ENCODE results near the gene CXCL16. TPM values are rescaled to one million over a fixed set of nuclear protein-coding genes. Genes with fewer than 3 reads are reported as not detected.

CXCL16 gene
- total and polyA plus RNA-seq, 2 of the 13 experiments (the other 11 are each of a cell fraction or from before 2014, with no cell fraction given): 9.4 to 101 TPM

DNA sequence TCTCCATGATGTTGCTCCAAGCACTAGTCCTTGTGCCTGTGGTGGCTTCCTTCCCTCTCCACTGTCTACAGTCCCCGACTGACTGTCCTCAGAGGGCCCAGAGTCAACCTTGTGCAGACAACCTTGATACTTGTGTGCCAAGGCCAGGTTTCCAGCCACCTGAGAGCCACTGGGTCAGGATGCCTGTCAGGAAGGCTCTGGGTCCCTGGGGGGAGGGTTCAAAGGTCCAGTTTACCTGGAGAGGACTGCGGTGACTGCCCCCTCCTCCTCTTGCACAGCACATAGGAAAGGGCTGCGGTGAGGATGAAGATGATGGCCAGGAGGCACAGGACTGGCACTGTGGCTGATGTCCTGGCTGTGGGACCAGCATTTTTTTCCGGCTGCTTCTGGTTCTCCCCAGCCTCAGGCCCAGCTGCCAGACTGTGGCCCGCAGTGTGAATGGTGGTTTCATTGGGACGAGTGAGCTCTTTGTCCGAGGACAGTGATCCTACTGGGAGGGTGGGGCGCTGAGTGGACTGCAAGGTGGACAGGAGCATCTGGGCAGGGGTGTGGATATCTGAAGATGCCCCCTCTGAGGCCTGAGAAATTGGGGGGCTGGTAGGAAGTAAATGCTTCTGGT lies 4.8 kb downstream of the CXCL16 start (continued):
- TF ChIP-seq MTA1 (CRISPR knock-in tag; IDR thresholded peaks at IDR 0.05; ENCODE audit: borderline replicate concordance): peak; percentile 82; the same call in 1 of the 2 replicates
- TF ChIP-seq ZNF350 (CRISPR knock-in tag; IDR thresholded peaks at IDR 0.05; ENCODE audit: borderline replicate concordance, low read depth): peak; percentile 47; the same call in 1 of the 2 replicates
- TF ChIP-seq TSC22D2 (CRISPR knock-in tag; IDR thresholded peaks at IDR 0.05; ENCODE audit: borderline replicate concordance): no peak
- peak; percentile 73; the same call in 1 of the 2 replicates for TF ChIP-seq MED1 (CRISPR knock-in tag; IDR thresholded peaks at IDR 0.05)
- no peak for TF ChIP-seq AGO2 (optimal IDR thresholded peaks at IDR 0.05; ENCODE audit: low read depth, low read length)
- TF ChIP-seq ATF4 (CRISPR knock-in tag; IDR thresholded peaks at IDR 0.05): no peak
- TF ChIP-seq HNF4G (IDR thresholded peaks at IDR 0.05; ENCODE audit: borderline replicate concordance, low read depth, low read length): peak; percentile 47; the same call in 1 of the 2 replicates
- peak; percentile 80; the same call in 1 of the 2 replicates for TF ChIP-seq HNF4G (CRISPR knock-in tag; IDR thresholded peaks at IDR 0.05; ENCODE audit: borderline replicate concordance, low read depth)
- TF ChIP-seq TEAD3 (CRISPR knock-in tag; optimal IDR thresholded peaks at IDR 0.05; ENCODE audit: borderline replicate concordance): peak; percentile 64
- peak; percentile 37; the same call in 1 of the 2 replicates for TF ChIP-seq NR2F6 (IDR thresholded peaks at IDR 0.05)
- TF ChIP-seq NR2F6 (CRISPR knock-in tag; IDR thresholded peaks at IDR 0.05): peak; percentile 61
- TF ChIP-seq PAXIP1 (CRISPR knock-in tag; conservative IDR thresholded peaks at IDR 0.05): peak; percentile 78

Measured in HepG2 (cell line).